Measurements from ENCODE around the gene DHX38.
"Not testable (repeated sequence)": the region's sequence is repeated elsewhere in the genome, so short reads cannot be mapped to it uniquely, and the experiment has no call there.

Gene DHX38

GRCh38 chr16:72093448-72094265 is at the start of gene DHX38, which contains the start of gene TXNL4B:
Gene DHX38 (plus strand): TSS chr16:72093847. CDS start chr16:72096158, 2,311 bp downstream.
Gene TXNL4B (minus strand): TSS chr16:72093620. CDS start chr16:72090749, 2,871 bp downstream.
- peak; percentile 96 for DNase-seq (ENCODE audit: low spot score)

GRCh38 chr16:72044296-72044695 is 49.4 kb upstream of the DHX38 start:
- no peak for DNase-seq (ENCODE audit: low spot score)

GRCh38 chr16:72044825-72045359 is 48.8 kb upstream of the DHX38 start:
- no peak for DNase-seq (ENCODE audit: low spot score)

- DNase-seq (ENCODE audit: low spot score) = no peak
Measured at GRCh38 chr16:72049110-72049509, 44.5 kb upstream of the DHX38 start.

GRCh38 chr16:72050769-72051464 is 42.7 kb upstream of the DHX38 start:
- no peak for DNase-seq (ENCODE audit: low spot score)

- no peak for DNase-seq (ENCODE audit: low spot score)
Measured at GRCh38 chr16:72051818-72052217, 41.8 kb upstream of the DHX38 start.

GRCh38 chr16:72054254-72054847 is 39.3 kb upstream of the DHX38 start, which contains the start of gene HP:
Gene HP (plus strand): TSS chr16:72054505. CDS start chr16:72054653, 148 bp downstream.
- not testable (repeated sequence) for DNase-seq (ENCODE audit: low spot score)

- DNase-seq (ENCODE audit: low spot score) = no peak
Measured at GRCh38 chr16:72055911-72056310, 37.7 kb upstream of the DHX38 start.

GRCh38 chr16:72057313-72057712 is 36.3 kb upstream of the DHX38 start:
- DNase-seq (ENCODE audit: low spot score) = not testable (repeated sequence)

GRCh38 chr16:72059060-72059459 is 34.6 kb upstream of the DHX38 start:
- not testable (repeated sequence) for DNase-seq (ENCODE audit: low spot score)

GRCh38 chr16:72060405-72060804 is 33.2 kb upstream of the DHX38 start:
- DNase-seq (ENCODE audit: low spot score) = no peak

GRCh38 chr16:72061564-72061963 is 32.1 kb upstream of the DHX38 start:
- no peak for DNase-seq (ENCODE audit: low spot score)

GRCh38 chr16:72064361-72064894 is 29.2 kb upstream of the DHX38 start:
- DNase-seq (ENCODE audit: low spot score) = no peak

- no peak for DNase-seq (ENCODE audit: low spot score)
Measured at GRCh38 chr16:72066747-72067146, 26.9 kb upstream of the DHX38 start.

GRCh38 chr16:72068930-72069329 is 24.7 kb upstream of the DHX38 start:
- DNase-seq (ENCODE audit: low spot score) = no peak

- DNase-seq (ENCODE audit: low spot score) = peak; percentile 56
Measured at GRCh38 chr16:72072514-72073342, 20.9 kb upstream of the DHX38 start.

GRCh38 chr16:72073560-72074230 is 20.0 kb upstream of the DHX38 start:
- DNase-seq (ENCODE audit: low spot score) = no peak

GRCh38 chr16:72075067-72075466 is 18.6 kb upstream of the DHX38 start:
- DNase-seq (ENCODE audit: low spot score) = not testable (repeated sequence)

- not testable (repeated sequence) for DNase-seq (ENCODE audit: low spot score)
Measured at GRCh38 chr16:72076991-72077706, 16.5 kb upstream of the DHX38 start.
